Measurements from ENCODE around the gene FIGNL1.

FIGNL1 gene

GRCh38 chr7:50394315-50394714 is 55.8 kb downstream of the FIGNL1 start:
- no peak for DNase-seq
